HepG2 (cell line): ENCODE results near the gene PTPRQ.

ENCODE experiments used
- CENPX ChIP-seq: sonication (generic); formaldehyde crosslinking; IDR thresholded peaks from 2 replicates; pipeline ENCODE4 v1.9.0; 2021; ENCODE audit warnings: mild to moderate bottlenecking, missing genetic modification reagents, moderate library complexity
- HNRNPLL ChIP-seq: fragments of 200-400 bp; formaldehyde crosslinking; IDR thresholded peaks from 2 replicates; pipeline ENCODE4 v1.6.1; 2017; ENCODE audit warnings: mild to moderate bottlenecking, low read depth, low read length; ENCODE audit not compliant: poor library complexity, severe bottlenecking
- PATZ1 ChIP-seq: sonication (generic); formaldehyde crosslinking; IDR thresholded peaks from 2 replicates; pipeline ENCODE4 v1.4.0; 2020; ENCODE audit warnings: missing genetic modification reagents
- POLR2AphosphoS5 ChIP-seq: IDR thresholded peaks from 2 replicates; pipeline ENCODE4 v1.6.1; 2012; ENCODE audit warnings: low read depth, low read length
- RELA ChIP-seq: sonication (generic); formaldehyde crosslinking; IDR thresholded peaks from 2 replicates; pipeline ENCODE4 v1.4.0; 2020; ENCODE audit warnings: missing genetic modification reagents
- RFX5 ChIP-seq: IDR thresholded peaks from 2 replicates; pipeline ENCODE4 v1.6.1; 2011; ENCODE audit warnings: low read depth, low read length, improper control_type of control experiment
- SMC3 ChIP-seq: IDR thresholded peaks from 2 replicates; pipeline ENCODE4 v1.6.1; 2011; ENCODE audit warnings: low read length, improper control_type of control experiment
- TF ChIP-seq, protein P1 (sequence below): sonication (generic); formaldehyde crosslinking; IDR thresholded peaks from 2 replicates; pipeline ENCODE4 v1.4.0; 2020; ENCODE audit warnings: missing genetic modification reagents, mild to moderate bottlenecking, borderline replicate concordance
- TF ChIP-seq, protein P2 (sequence below): sonication (generic); formaldehyde crosslinking; IDR thresholded peaks from 2 replicates; pipeline ENCODE4 v1.5.0; 2020; ENCODE audit warnings: mild to moderate bottlenecking, missing genetic modification reagents, moderate library complexity

- no peak for TF ChIP-seq SMC3
- TF ChIP-seq, protein P1, sequence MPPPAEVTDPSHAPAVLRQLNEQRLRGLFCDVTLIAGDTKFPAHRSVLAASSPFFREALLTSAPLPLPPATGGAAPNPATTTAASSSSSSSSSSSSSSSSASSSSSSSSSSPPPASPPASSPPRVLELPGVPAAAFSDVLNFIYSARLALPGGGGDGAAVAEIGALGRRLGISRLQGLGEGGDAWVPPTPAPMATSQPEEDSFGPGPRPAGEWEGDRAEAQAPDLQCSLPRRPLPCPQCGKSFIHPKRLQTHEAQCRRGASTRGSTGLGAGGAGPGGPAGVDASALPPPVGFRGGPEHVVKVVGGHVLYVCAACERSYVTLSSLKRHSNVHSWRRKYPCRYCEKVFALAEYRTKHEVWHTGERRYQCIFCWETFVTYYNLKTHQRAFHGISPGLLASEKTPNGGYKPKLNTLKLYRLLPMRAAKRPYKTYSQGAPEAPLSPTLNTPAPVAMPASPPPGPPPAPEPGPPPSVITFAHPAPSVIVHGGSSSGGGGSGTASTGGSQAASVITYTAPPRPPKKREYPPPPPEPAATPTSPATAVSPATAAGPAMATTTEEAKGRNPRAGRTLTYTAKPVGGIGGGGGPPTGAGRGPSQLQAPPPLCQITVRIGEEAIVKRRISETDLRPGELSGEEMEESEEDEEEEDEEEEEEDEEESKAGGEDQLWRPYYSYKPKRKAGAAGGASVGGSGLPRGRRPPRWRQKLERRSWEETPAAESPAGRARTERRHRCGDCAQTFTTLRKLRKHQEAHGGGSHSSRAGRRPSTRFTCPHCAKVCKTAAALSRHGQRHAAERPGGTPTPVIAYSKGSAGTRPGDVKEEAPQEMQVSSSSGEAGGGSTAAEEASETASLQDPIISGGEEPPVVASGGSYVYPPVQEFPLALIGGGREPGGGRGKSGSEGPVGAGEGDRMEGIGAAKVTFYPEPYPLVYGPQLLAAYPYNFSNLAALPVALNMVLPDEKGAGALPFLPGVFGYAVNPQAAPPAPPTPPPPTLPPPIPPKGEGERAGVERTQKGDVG = no peak
- TF ChIP-seq POLR2AphosphoS5 = no peak
- TF ChIP-seq HNRNPLL = no peak
- TF ChIP-seq, protein P2, sequence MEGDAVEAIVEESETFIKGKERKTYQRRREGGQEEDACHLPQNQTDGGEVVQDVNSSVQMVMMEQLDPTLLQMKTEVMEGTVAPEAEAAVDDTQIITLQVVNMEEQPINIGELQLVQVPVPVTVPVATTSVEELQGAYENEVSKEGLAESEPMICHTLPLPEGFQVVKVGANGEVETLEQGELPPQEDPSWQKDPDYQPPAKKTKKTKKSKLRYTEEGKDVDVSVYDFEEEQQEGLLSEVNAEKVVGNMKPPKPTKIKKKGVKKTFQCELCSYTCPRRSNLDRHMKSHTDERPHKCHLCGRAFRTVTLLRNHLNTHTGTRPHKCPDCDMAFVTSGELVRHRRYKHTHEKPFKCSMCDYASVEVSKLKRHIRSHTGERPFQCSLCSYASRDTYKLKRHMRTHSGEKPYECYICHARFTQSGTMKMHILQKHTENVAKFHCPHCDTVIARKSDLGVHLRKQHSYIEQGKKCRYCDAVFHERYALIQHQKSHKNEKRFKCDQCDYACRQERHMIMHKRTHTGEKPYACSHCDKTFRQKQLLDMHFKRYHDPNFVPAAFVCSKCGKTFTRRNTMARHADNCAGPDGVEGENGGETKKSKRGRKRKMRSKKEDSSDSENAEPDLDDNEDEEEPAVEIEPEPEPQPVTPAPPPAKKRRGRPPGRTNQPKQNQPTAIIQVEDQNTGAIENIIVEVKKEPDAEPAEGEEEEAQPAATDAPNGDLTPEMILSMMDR (CRISPR knock-in tag) = no peak
- TF ChIP-seq RFX5 = no peak
- TF ChIP-seq CENPX (CRISPR knock-in tag) = no peak
- TF ChIP-seq PATZ1 (CRISPR knock-in tag) = no peak
- no peak for TF ChIP-seq RELA (CRISPR knock-in tag)
These were observed 138.4 kb downstream of the PTPRQ start for GRCh38 chr12:80582431-80582830.
